ENCODE measurements around the gene JAK2.

JAK2 gene

GRCh38 chr9:5122516-5122915 lies 137.4 kb downstream of the JAK2 start:
- no peak for DNase-seq (ENCODE audit: low read depth in 2 of 3, low spot score in 2 of 3)

GRCh38 chr9:5140151-5140550 lies 155.1 kb downstream of the JAK2 start:
- no peak for DNase-seq (ENCODE audit: low read depth in 2 of 3, low spot score in 2 of 3)

GRCh38 chr9:5144217-5144616 lies 159.1 kb downstream of the JAK2 start:
- DNase-seq (ENCODE audit: low read depth in 2 of 3, low spot score in 2 of 3) = no peak

GRCh38 chr9:5146241-5146640 lies 161.2 kb downstream of the JAK2 start:
- no peak for DNase-seq (ENCODE audit: low read depth in 2 of 3, low spot score in 2 of 3)

Data from activated CD8-positive, alpha-beta memory T cell treated with anti-CD3 and anti-CD28 coated beads for 48 hours (primary cell).